Skeletal muscle cell (primary cell): ENCODE measurements around the gene DYNC1LI1.

Experiments
- DNase-seq: peaks from one replicate; pipeline ENCODE4 v3.0.0-alpha.2; 2010; ENCODE audit warnings: low read depth
- H3K4me3 ChIP-seq: 2 replicates; pipeline ENCODE4 v1.5.1; 2011; ENCODE audit warnings: low read depth, mild to moderate bottlenecking, control low read depth, low read length, moderate library complexity

The DYNC1LI1 gene

GRCh38 chr3:32498992-32499391, 71.7 kb downstream of the DYNC1LI1 start:
- no peak for DNase-seq
- no peak overlapping the region for H3K4me3 ChIP-seq

GRCh38 chr3:32498252-32498651, 72.4 kb downstream of the DYNC1LI1 start:
- no peak for DNase-seq
- H3K4me3 ChIP-seq: no peak overlapping the region

GRCh38 chr3:32495609-32496008, 75.0 kb downstream of the DYNC1LI1 start:
- DNase-seq: no peak
- no peak overlapping the region for H3K4me3 ChIP-seq

- no peak overlapping the region for H3K4me3 ChIP-seq
- no peak for DNase-seq
These were observed 75.6 kb downstream of the DYNC1LI1 start for GRCh38 chr3:32495085-32495484.

GRCh38 chr3:32493437-32494414, 76.9 kb downstream of the DYNC1LI1 start:
- no peak for DNase-seq
- no peak overlapping the region for H3K4me3 ChIP-seq

- H3K4me3 ChIP-seq: no peak overlapping the region
- DNase-seq: no peak
These were observed 77.8 kb downstream of the DYNC1LI1 start for GRCh38 chr3:32492684-32493436.

- DNase-seq: no peak
- no peak overlapping the region for H3K4me3 ChIP-seq
These were observed 82.1 kb downstream of the DYNC1LI1 start for GRCh38 chr3:32488474-32489008.

GRCh38 chr3:32487781-32488473, 82.7 kb downstream of the DYNC1LI1 start:
- no peak for DNase-seq
- no peak overlapping the region for H3K4me3 ChIP-seq

- H3K4me3 ChIP-seq: no peak overlapping the region
- DNase-seq: no peak
These were observed 86.2 kb downstream of the DYNC1LI1 start for GRCh38 chr3:32484436-32484835.

GRCh38 chr3:32483772-32484171, 86.9 kb downstream of the DYNC1LI1 start:
- no peak overlapping the region for H3K4me3 ChIP-seq
- DNase-seq: no peak

- DNase-seq: no peak
- H3K4me3 ChIP-seq: no peak overlapping the region
These were observed 88.0 kb downstream of the DYNC1LI1 start for GRCh38 chr3:32482693-32483092.

- H3K4me3 ChIP-seq: no peak overlapping the region
- no peak for DNase-seq
These were observed 88.6 kb downstream of the DYNC1LI1 start for GRCh38 chr3:32481791-32482631.

- no peak for DNase-seq
- no peak overlapping the region for H3K4me3 ChIP-seq
These were observed 90.1 kb downstream of the DYNC1LI1 start for GRCh38 chr3:32480604-32481003.
